ENCODE results near the gene ARSB.

GRCh38 chr5:78813286-78813685, 171.8 kb downstream of the ARSB start:
- no peak for TF ChIP-seq IRF3 (IDR thresholded peaks at IDR 0.05; ENCODE audit: low read depth, low read length)
- TF ChIP-seq TAF1 (IDR thresholded peaks at IDR 0.05; ENCODE audit: borderline replicate concordance, low read depth, low read length): no peak
- TF ChIP-seq ZBTB33 (IDR thresholded peaks at IDR 0.05; ENCODE audit: borderline replicate concordance, low read depth): no peak
- TF ChIP-seq GABPA (IDR thresholded peaks at IDR 0.05; ENCODE audit: low read depth): no peak
- no peak for TF ChIP-seq REST (IDR thresholded peaks at IDR 0.05; ENCODE audit: low read depth, low read length)
- TF ChIP-seq CTCF (IDR thresholded peaks at IDR 0.05): no peak
- no peak for TF ChIP-seq RAD21 (IDR thresholded peaks at IDR 0.05; ENCODE audit: low read length)
- TF ChIP-seq FOXJ3 (CRISPR knock-in tag; IDR thresholded peaks at IDR 0.05): no peak
- no peak for TF ChIP-seq EZH2phosphoT487 (IDR thresholded peaks at IDR 0.05; ENCODE audit: borderline replicate concordance, low read depth)
- no peak for TF ChIP-seq JUND (IDR thresholded peaks at IDR 0.05)
- TF ChIP-seq USF1 (IDR thresholded peaks at IDR 0.05; ENCODE audit: borderline replicate concordance, low read depth): no peak
- TF ChIP-seq SMC3 (IDR thresholded peaks at IDR 0.05; ENCODE audit: low read depth, low read length): no peak
- TF ChIP-seq SIN3A (IDR thresholded peaks at IDR 0.05; ENCODE audit: borderline replicate concordance, low read depth, low read length): no peak

Measured in SK-N-SH (cell line).